ENCODE measurements around the gene FARS2. TPM values are rescaled to one million over a fixed set of nuclear protein-coding genes. Genes with fewer than 3 reads are reported as not detected.

The FARS2 gene
- total and polyA plus RNA-seq, 7 experiments from 2014 or later: 16.2 to 28.1 (median 20.8) TPM

DNA sequence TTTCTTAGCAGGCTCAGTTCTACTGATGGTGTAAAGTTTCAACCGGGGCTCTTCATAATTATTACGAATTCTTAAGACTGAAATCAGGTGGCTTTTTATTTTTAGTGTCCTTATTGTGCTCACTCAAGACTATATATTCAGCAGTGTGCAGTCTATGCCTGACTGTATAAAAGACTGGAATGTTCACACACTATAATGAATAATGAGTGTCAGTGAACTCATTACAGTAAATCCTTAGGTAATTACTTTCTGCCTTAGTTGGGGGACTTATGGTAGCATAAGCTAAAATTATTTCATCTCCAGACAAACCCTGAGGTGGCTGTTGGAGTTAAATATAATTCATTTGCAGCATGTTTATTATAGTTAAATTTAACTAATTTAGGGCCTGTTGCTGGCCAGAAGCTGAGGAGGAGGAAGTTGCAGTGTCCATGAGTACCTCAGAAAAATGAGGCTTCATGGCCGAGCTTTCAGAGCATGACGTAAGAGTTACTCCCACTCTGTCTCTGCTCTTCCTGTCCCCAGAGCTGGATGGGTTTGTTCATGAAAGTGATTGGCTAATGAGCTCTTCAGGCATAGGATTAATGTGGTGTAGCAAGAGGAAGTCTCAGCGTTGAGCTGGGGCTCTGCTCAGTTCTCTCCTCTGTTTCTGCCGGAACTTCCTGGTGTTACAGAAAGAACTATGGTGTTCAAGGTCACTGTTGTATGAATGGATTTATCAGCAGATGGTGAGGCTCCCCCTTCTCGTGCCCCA, 409.7 kb downstream of the FARS2 start:
- Mint-ChIP-seq H3K4me1 (peaks cover 28 to 84% (median 75%) of the 10 kb centered on the region in 7 donors), H3K4me3 (peak overlapping the region; percentile 23 to 82 (median 64)), H3K9me3 (no peaks in the 10 kb centered on the region), H3K27ac (peak overlapping the region; percentile 43 to 90 (median 72)), H3K27me3 (no peaks in the 10 kb centered on the region), H3K36me3 (peaks cover 0 to 12% (median 9%) of the 10 kb centered on the region in 5 donors)
- no peak overlapping the region for H3K27ac ChIP-seq (ENCODE audit: low read depth, low read length)
- intact Hi-C loops (cut with micrococcal nuclease): loop anchor here in 1 of 2 donors (1.0 kb wide), 1 partner anchor 200 kb away; no protein-coding TSS in a partner anchor
- H3K36me3 ChIP-seq (ENCODE audit: control insufficient read depth in 2 of 3, insufficient read depth in 3 of 3, low read length in 3 of 3): no peaks in the 10 kb centered on the region
- no peak overlapping the region for H3K4me3 ChIP-seq (ENCODE audit: low read length)
- CTCF ChIA-PET: interaction anchor here (0.8 to 2.7 kb wide), 6 partner anchors 9 to 202 kb away, joined by 3 to 11 read pairs (median 3); no protein-coding TSS in a partner anchor
- POLR2A ChIA-PET: interaction anchor here (0.6 to 1.5 kb wide), 5 partner anchors 10 to 135 kb away, joined by 3 to 4 read pairs (median 3); no protein-coding TSS in a partner anchor
- DNase-seq (peak in 5 of 9 donors; percentile 32 to 49 (median 43)), ATAC-seq (peak; percentile 88)
- H3K27me3 ChIP-seq (ENCODE audit: control insufficient read depth in 2 of 2, insufficient read depth in 2 of 2, low read length in 2 of 2): no peaks in the 10 kb centered on the region
- no peaks in the 10 kb centered on the region for H3K9me3 ChIP-seq (ENCODE audit: control insufficient read depth in 2 of 3, low read length in 3 of 3)
- H3K4me1 ChIP-seq (ENCODE audit: control insufficient read depth in 2 of 2, insufficient read depth in 2 of 2, low read length in 2 of 2): peaks cover 0 to 47% of the 10 kb centered on the region in 2 donors

- Mint-ChIP-seq H3K27ac (peak overlapping the region; percentile 43 to 90 (median 72)), H3K36me3 (peaks cover 0 to 12% (median 9%) of the 10 kb centered on the region in 5 donors), H3K27me3 (no peaks in the 10 kb centered on the region), H3K4me3 (peak overlapping the region; percentile 23 to 82 (median 64)), H3K4me1 (peaks cover 21 to 76% (median 66%) of the 10 kb centered on the region in 7 donors), H3K9me3 (no peaks in the 10 kb centered on the region)
- Histone ChIP-seq H3K27me3 (ENCODE audit: control insufficient read depth in 2 of 2, insufficient read depth in 2 of 2, low read length in 2 of 2) (no peaks in the 10 kb centered on the region), H3K4me1 (ENCODE audit: control insufficient read depth in 2 of 2, insufficient read depth in 2 of 2, low read length in 2 of 2) (peaks cover 0 to 38% of the 10 kb centered on the region in 2 donors), H3K27ac (ENCODE audit: low read depth, low read length) (no peak overlapping the region), H3K9me3 (ENCODE audit: control insufficient read depth in 2 of 3, low read length in 3 of 3) (no peaks in the 10 kb centered on the region), H3K36me3 (ENCODE audit: control insufficient read depth in 2 of 3, insufficient read depth in 3 of 3, low read length in 3 of 3) (no peaks in the 10 kb centered on the region), H3K4me3 (ENCODE audit: low read length) (no peak overlapping the region)
- CTCF ChIA-PET: interaction anchor here (1.0 to 2.7 kb wide), 2 partner anchors 8 to 201 kb away, joined by 4 to 11 read pairs; no protein-coding TSS in a partner anchor
- DNase-seq (peak in 1 of 9 donors; percentile 17), ATAC-seq (no peak)
- intact Hi-C loops (cut with micrococcal nuclease): loop anchor here in 1 of 2 donors (1.0 kb wide), 1 partner anchor 201 kb away; no protein-coding TSS in a partner anchor
- POLR2A ChIA-PET: interaction anchor here (0.6 to 1.2 kb wide), 3 partner anchors 9 to 220 kb away, joined by 3 to 5 read pairs (median 4); no protein-coding TSS in a partner anchor
These were observed 410.6 kb downstream of the FARS2 start for GRCh38 chr6:5671601-5672559.

- intact Hi-C loops (cut with micrococcal nuclease): no loop called here
- ATAC-seq (peak; percentile 63), DNase-seq (no peak)
- peaks cover 0 to 13% (median 9%) of the 10 kb centered on the region in 5 donors for H3K36me3 Mint-ChIP-seq
- peak overlapping the region in 1 of 9 donors; percentile 48 for H3K27ac Mint-ChIP-seq
- CTCF ChIA-PET: no interaction called here
- Histone ChIP-seq H3K36me3 (ENCODE audit: control insufficient read depth in 2 of 3, insufficient read depth in 3 of 3, low read length in 3 of 3) (no peaks in the 10 kb centered on the region), H3K9me3 (ENCODE audit: control insufficient read depth in 2 of 3, low read length in 3 of 3) (no peaks in the 10 kb centered on the region), H3K4me3 (ENCODE audit: low read length) (no peak overlapping the region), H3K4me1 (ENCODE audit: control insufficient read depth in 2 of 2, insufficient read depth in 2 of 2, low read length in 2 of 2) (peaks cover 0 to 37% of the 10 kb centered on the region in 2 donors), H3K27ac (ENCODE audit: low read depth, low read length) (no peak overlapping the region), H3K27me3 (ENCODE audit: control insufficient read depth in 2 of 2, insufficient read depth in 2 of 2, low read length in 2 of 2) (no peaks in the 10 kb centered on the region)
- peaks cover 19 to 78% (median 64%) of the 10 kb centered on the region in 7 donors for H3K4me1 Mint-ChIP-seq
- peaks cover 0 to under 1% (median 0%) of the 10 kb centered on the region in 11 donors for H3K9me3 Mint-ChIP-seq
- no peaks in the 10 kb centered on the region for H3K27me3 Mint-ChIP-seq
- POLR2A ChIA-PET: no interaction called here
- H3K4me3 Mint-ChIP-seq: peak overlapping the region in 3 of 10 donors; percentile 6 to 39 (median 19)
These were observed 411.3 kb downstream of the FARS2 start for GRCh38 chr6:5672581-5673011.

- H3K27ac Mint-ChIP-seq: peak overlapping the region in 1 of 9 donors; percentile 48
- no peaks in the 10 kb centered on the region for H3K27me3 Mint-ChIP-seq
- peaks cover 0 to 15% (median 9%) of the 10 kb centered on the region in 5 donors for H3K36me3 Mint-ChIP-seq
- POLR2A ChIA-PET: interaction anchor here (0.6 kb wide), 1 partner anchor 1375 kb away, joined by 3 read pairs; no protein-coding TSS in a partner anchor
- DNase-seq: no peak
- CTCF ChIA-PET: interaction anchor here (0.9 kb wide), 1 partner anchor 200 kb away, joined by 3 read pairs; no protein-coding TSS in a partner anchor
- H3K4me3 ChIP-seq (ENCODE audit: low read length): no peak overlapping the region
- H3K4me1 Mint-ChIP-seq: peaks cover 17 to 76% (median 62%) of the 10 kb centered on the region in 7 donors
- intact Hi-C loops (cut with micrococcal nuclease): no loop called here
- no peaks in the 10 kb centered on the region for H3K36me3 ChIP-seq (ENCODE audit: control insufficient read depth in 2 of 3, insufficient read depth in 3 of 3, low read length in 3 of 3)
- ATAC-seq: no peak
- H3K4me3 Mint-ChIP-seq: peak overlapping the region in 1 of 10 donors; percentile 19
- H3K27ac ChIP-seq (ENCODE audit: low read depth, low read length): no peak overlapping the region
- peaks cover 0 to 36% of the 10 kb centered on the region in 2 donors for H3K4me1 ChIP-seq (ENCODE audit: control insufficient read depth in 2 of 2, insufficient read depth in 2 of 2, low read length in 2 of 2)
- peaks cover 0 to 3% (median 0%) of the 10 kb centered on the region in 11 donors for H3K9me3 Mint-ChIP-seq
- no peaks in the 10 kb centered on the region for H3K27me3 ChIP-seq (ENCODE audit: control insufficient read depth in 2 of 2, insufficient read depth in 2 of 2, low read length in 2 of 2)
- no peaks in the 10 kb centered on the region for H3K9me3 ChIP-seq (ENCODE audit: control insufficient read depth in 2 of 3, low read length in 3 of 3)
These were observed 411.9 kb downstream of the FARS2 start for GRCh38 chr6:5673019-5673790.

GRCh38 chr6:5674141-5674540, 412.8 kb downstream of the FARS2 start:
- Mint-ChIP-seq H3K27ac (no peak overlapping the region), H3K36me3 (peaks cover 0 to 15% (median 9%) of the 10 kb centered on the region in 5 donors), H3K4me1 (peaks cover 18 to 72% (median 54%) of the 10 kb centered on the region in 7 donors), H3K4me3 (peak overlapping the region in 1 of 10 donors; percentile 6), H3K27me3 (no peaks in the 10 kb centered on the region), H3K9me3 (peaks cover 0 to 3% (median 0%) of the 10 kb centered on the region in 11 donors)
- Histone ChIP-seq H3K4me3 (ENCODE audit: low read length) (no peak overlapping the region), H3K4me1 (ENCODE audit: control insufficient read depth in 2 of 2, insufficient read depth in 2 of 2, low read length in 2 of 2) (peaks cover 0 to 27% of the 10 kb centered on the region in 2 donors), H3K36me3 (ENCODE audit: control insufficient read depth in 2 of 3, insufficient read depth in 3 of 3, low read length in 3 of 3) (no peaks in the 10 kb centered on the region), H3K9me3 (ENCODE audit: control insufficient read depth in 2 of 3, low read length in 3 of 3) (no peaks in the 10 kb centered on the region), H3K27ac (ENCODE audit: low read depth, low read length) (no peak overlapping the region), H3K27me3 (ENCODE audit: control insufficient read depth in 2 of 2, insufficient read depth in 2 of 2, low read length in 2 of 2) (no peaks in the 10 kb centered on the region)
- DNase-seq (no peak), ATAC-seq (no peak)
- intact Hi-C loops (cut with micrococcal nuclease): no loop called here
- ChIA-PET POLR2A (interaction anchor here (0.6 kb wide), 1 partner anchor 1374 kb away, joined by 3 read pairs; no protein-coding TSS in a partner anchor), CTCF (no interaction called here)

Measured in naive thymus-derived CD4-positive, alpha-beta T cell (primary cell).